Neural cell (in vitro differentiated cells): Measurements from ENCODE around the gene LDB3.

Experiments
- EZH2 ChIP-seq: fragments of 200-600, 300-800 bp; shearing (Covaris generic), sonication (generic); IDR thresholded peaks from 2 replicates; pipeline ENCODE4 v1.6.1; 2014; ENCODE audit warnings: antibody characterized with exemption, low read length, borderline replicate concordance, mild to moderate bottlenecking; ENCODE audit not compliant: insufficient read depth, poor library complexity, severe bottlenecking
- POLR2AphosphoS5 ChIP-seq: IDR thresholded peaks from 2 replicates; pipeline ENCODE4 v1.6.1; 2012
- TF ChIP-seq, protein P1 (sequence below): fragments of 450-650 bp; IDR thresholded peaks from 2 replicates; pipeline ENCODE4 v1.5.1; 2014; ENCODE audit warnings: antibody characterized with exemption, mild to moderate bottlenecking, moderate library complexity; ENCODE audit not compliant: poor library complexity, severe bottlenecking

- TF ChIP-seq, protein P1, sequence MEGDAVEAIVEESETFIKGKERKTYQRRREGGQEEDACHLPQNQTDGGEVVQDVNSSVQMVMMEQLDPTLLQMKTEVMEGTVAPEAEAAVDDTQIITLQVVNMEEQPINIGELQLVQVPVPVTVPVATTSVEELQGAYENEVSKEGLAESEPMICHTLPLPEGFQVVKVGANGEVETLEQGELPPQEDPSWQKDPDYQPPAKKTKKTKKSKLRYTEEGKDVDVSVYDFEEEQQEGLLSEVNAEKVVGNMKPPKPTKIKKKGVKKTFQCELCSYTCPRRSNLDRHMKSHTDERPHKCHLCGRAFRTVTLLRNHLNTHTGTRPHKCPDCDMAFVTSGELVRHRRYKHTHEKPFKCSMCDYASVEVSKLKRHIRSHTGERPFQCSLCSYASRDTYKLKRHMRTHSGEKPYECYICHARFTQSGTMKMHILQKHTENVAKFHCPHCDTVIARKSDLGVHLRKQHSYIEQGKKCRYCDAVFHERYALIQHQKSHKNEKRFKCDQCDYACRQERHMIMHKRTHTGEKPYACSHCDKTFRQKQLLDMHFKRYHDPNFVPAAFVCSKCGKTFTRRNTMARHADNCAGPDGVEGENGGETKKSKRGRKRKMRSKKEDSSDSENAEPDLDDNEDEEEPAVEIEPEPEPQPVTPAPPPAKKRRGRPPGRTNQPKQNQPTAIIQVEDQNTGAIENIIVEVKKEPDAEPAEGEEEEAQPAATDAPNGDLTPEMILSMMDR: no peak
- TF ChIP-seq EZH2: no peak
- no peak for TF ChIP-seq POLR2AphosphoS5
Observed at GRCh38 chr10:86685893-86686632, 17.8 kb downstream of the LDB3 start.
